DMS53 treated with DMSO at 0.1 percent for 48 hours (cell line): ENCODE data around the gene HOXA6.
A peak's percentile ranks its signal among the peaks of the same experiment; 100 is the strongest.

Experiments used
- DNase-seq: peaks from one replicate; lab custom pipeline; 2025; ENCODE audit not compliant: unreplicated experiment; lab: John Stamatoyannopoulos, UW

HOXA6 gene

GRCh38 chr7:27141137-27141922, 6.2 kb downstream of the HOXA6 start:
- no peak for DNase-seq

DNA sequence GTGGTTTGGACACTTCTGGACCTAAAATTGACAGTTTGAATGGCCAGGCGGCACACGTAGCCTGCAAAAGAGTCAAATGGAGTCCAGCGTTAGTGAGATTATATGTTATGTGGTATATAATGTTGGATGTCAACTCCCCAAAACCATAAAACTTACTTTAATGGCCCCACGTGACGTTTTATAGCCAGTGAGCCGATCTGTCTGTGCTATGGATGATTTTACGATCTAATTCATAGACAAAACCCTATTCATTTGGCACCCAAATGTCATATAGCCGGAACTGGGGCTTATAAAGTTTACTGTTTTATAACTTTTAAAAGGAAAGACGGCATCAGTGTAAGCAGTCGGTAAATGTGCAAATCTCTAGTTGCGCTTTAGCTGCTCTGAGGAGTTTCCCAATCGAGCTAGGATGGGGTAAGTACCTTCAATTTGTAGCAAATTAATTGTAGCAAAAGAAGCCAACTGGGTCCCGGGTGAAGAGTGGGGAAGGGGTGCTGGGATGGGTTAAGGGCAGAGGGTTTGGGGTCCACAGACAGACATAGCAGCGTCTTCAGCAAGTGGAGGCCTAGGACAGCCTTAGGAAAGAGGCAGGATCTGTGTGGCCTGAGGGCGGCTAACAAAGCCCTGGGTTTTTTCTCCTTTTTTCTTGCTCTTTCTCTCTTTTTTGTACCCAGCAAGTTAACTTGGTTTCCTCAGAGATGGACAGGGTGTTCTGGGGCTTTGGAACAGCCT, 7.3 kb downstream of the HOXA6 start:
- no peak for DNase-seq

DNA sequence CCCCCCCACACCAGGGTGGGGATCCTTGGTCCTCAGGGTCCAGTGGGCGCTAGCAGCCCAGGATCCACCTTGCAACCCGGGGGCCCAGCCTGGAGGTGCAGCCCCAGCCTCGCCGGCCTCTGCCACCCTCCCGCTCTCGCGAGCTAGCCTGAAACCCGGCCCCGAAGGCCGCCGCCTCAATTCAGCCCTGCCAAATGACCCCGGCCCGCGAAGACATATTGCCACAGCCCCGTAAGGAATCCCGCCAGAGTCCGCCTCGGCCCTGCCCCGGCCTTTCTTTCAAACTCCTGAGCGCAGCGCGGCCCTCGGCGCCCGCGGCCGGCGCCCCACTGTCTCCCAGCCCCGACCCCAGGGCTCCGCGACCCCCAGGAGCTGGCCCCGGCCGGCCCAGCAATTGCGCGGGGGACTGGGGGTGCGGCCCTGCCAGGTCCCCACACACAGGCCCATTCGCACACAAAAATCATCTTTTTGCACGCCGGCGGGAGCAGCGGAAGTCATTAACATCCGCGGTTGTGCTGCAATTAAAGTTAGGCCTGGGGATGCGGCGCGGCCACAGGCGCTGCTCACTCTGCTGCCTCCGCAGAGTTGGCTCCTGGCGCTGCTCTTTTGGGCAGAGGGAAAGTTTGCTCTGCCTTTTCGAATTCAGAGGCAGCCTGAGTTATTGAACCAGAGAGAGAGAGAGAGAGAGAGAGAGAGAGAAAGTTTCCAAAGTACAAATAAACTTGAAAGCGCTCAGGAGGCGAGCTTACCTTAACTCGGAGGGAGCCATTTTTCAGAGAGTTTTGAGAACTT, 8.0 kb downstream of the HOXA6 start:
- DNase-seq: no peak

DNA sequence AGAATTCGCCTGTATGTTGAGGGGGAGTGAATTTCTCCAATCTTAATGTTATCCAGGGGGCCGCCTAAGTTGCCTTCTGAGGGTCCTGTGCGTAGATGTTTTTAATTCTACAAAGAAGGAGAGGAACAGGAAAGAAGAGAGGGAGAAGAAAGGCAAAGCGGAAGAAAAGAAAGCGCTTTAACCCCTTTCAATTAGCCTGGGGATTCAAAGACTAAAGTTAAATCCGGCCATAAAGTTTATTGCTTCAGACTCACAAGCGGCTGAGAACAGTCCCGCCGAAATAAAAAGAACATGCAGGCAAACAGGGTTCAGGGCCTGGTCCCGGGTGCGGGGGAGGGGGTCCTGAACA, 8.6 kb downstream of the HOXA6 start:
- DNase-seq: no peak

- DNase-seq: no peak
Observed at GRCh38 chr7:27138472-27138871, 9.1 kb downstream of the HOXA6 start.

DNA sequence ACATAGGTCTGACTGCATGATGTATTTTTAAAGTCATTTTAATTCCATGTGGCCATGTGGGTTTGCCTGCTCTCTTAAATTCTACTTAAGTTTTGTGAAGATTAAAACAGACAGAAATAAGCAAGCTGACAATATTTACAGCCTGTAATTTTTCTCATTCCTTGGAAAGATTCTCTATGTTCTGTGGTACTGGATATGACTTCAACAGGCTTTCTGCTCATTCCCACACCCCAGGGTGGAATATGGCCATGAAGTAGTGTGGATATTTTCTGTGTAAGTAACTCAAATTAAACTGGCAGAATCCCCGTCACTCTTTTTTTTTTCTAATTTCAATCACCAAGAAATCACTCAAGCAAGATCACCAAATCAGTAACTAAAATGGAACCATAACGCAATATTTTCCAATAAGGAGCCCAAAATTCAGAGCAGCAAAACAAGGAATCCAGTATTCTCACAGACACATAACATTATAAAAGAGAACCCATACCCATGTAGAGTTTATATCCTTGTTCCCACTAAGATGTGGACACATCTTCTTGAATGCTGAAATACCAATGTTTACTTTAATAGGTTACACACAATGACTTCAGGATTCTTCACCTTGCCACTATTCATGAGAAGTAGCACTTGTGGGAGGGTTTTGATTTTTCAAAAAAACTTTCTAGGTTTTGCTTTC, 9.8 kb downstream of the HOXA6 start:
- DNase-seq: no peak

DNA sequence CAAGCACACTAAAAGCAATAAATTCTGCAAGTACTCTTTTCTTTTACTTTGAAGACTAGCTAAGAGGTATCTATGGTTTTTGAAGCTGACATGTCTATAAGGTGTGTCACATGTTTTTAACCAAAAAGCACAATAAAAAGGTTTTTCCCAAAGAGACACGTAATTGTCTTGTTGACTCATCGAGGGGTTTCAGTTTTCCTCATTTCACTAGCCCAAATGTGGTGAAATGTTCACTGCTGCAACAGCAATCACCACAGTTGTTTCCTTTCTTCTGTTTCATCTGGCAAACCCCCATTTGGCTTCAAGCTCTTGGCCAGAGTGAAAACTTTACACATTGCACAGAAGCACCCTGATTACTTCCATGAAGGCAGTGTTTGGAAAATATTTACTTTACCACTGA, 13.2 kb downstream of the HOXA6 start:
- DNase-seq: no peak

- no peak for DNase-seq
Observed at GRCh38 chr7:27133409-27134231, 14.0 kb downstream of the HOXA6 start.

DNA sequence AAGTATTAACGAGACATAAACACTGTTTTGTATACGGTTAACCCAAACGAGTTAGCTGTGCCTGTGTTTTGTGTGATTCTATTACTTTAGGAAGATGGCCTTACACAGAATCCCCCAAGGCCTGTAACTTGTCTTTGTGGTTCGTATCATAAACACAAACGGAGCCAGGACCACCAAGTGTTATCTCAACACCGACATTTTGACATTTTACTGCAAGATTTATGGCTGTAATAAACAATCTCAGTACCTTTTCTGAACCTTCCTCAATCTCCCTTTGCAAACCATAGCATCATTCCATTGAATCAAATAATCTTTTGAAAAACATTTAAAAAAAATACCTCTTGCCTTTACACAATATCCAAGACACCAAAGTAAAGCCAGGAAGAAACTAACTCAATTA, 14.6 kb downstream of the HOXA6 start:
- DNase-seq: no peak

DNA sequence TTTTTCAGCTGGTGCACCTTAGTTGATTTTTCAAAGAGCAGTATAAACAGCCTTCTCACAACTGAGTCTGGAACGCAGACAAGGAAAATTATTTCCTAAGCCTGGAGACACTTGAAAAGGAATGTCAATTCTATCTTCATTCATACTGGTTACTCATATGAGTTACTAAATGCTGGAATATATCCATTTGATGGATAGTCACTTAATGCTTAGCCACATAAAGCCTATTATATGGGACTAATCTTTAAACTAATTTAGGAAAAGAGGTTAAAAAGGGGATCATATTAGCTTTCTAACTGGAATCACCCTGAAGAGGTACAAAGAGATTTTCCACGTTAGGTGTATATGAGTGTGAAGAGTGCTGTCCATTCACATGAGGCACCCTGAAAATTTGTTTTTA, 15.4 kb downstream of the HOXA6 start:
- DNase-seq: no peak

- no peak for DNase-seq
Observed at GRCh38 chr7:27131390-27131819, 16.2 kb downstream of the HOXA6 start.

DNA sequence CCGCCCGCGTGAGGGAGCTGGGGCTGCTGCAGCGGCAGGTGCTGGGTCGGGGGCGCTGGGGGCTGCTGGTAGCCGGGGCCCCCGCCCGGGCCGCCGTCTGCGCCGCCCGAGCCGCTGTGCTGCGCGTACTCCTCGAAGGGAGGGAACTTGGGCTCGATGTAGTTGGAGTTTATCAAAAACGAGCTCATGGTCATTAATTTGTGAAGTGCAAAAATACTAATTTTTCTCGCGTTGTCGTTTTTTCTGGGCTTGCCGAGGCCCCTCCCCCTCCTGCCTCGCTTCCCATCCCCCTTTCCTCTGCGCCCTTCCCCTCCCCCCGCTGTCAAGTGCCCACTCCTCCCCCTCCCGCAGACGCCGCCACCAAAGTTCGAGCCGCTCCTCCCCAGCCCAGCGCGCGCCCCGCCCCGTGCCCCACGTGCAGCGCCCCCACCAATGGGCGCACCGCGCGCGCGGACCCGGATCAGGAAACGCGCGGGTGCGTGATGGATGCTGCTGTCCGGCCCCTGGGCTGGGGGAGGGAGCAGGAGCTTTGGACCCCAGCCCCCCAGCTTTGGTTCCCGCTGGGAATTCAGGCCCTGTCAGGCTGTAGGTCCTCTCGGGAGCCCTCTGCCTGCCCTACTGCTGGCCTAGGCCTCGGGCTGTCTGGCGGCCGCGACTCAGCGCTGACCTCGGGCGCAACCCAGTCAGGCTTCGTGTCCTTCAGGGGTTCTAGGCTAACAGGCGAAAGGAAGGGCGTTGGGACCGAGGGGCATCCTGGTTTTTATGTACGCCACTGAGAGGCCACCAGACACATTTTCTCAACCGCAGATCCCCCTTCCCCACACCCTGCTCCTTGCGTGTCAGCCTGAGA, 16.8 kb downstream of the HOXA6 start, which contains the start of gene HOXA4:
Gene HOXA4 (minus strand): TSS at position 218 of the 850 bp plus-strand sequence. CDS start 24 bp downstream, at position 194.
- peak; percentile 30 for DNase-seq

DNA sequence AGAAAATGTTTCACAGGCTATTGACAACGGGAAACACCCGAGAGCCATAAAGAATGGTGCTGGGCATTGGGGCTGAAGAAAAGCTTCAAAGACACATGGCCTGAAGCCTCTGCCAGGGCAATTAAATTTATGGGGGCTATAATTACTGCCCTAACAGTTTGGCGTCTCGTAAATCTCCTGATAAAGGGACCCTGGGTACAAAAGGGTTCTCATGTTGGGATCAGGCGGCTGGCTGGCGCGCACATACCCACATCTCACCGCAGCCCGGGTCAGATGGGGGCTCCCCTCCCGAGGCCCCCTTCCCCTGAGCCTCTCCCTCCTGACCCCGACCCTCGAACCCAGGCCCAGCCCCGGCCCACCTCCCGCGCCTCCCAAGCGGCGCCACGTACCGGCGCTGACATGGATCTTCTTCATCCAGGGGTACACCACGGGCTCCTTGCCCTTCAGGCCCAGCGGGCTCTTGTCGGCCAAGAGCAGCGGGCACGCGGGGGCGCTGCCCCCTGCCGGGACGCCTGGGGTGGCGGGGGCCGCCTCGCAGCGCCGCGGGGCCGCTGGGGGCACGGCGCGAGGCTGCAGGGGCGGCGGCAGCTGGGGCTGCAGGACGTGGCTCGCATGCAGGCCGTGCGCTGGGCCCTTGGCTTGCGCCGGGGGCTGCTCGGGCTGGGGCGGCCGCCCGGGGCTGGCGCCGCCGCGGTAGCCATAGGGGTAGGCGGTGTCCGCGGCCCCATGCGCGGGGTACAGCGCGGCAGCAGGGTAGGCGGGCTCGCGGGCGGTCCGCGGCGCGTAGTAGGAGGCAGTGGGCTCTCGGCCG, 17.6 kb downstream of the HOXA6 start:
- no peak for DNase-seq

DNA sequence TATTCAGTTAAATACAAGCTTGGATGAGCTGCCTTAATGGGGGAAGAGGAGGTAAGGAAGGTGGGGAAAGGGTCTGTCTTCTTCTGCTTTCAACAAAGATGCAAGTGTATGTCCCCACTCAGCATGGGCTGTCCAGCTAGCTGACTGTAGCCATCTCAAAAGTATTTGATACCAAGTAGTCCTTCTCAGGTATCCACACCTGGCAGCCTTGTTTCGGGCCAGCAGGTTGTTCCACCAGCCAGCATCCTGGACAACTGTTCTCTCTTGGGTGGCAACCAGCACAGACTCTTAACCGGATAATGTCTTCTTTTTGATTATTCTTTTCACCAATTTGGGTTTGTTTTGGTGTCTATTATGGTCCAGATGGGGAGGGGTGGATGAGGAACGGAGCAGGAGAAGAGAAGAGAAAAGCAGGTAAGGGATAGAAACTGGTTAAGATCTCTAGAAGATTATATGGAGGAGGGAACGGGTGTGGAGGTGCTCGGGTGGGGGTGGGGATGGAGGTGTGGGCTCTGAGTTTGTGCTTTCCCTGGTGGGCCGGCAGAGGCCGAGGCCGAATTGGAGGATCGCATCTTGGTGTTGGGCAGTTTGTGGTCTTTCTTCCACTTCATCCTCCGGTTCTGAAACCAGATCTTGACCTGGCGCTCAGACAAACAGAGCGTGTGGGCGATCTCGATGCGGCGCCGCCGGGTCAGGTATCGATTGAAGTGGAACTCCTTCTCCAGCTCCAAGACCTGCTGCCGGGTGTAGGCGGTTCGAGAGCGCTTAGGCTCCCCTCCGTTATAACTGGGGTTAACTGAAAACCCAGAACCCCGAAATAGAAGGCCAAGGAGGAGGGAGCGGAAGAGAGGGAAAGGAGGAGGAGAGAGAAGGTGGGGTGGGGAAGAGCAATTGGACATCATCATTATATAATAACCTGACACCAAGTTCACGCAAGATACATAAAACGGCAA, 18.5 kb downstream of the HOXA6 start:
- no peak for DNase-seq

GRCh38 chr7:27128034-27128433, 19.5 kb downstream of the HOXA6 start:
- no peak for DNase-seq

- DNase-seq: no peak
Observed at GRCh38 chr7:27126596-27127327, 20.8 kb downstream of the HOXA6 start.

DNA sequence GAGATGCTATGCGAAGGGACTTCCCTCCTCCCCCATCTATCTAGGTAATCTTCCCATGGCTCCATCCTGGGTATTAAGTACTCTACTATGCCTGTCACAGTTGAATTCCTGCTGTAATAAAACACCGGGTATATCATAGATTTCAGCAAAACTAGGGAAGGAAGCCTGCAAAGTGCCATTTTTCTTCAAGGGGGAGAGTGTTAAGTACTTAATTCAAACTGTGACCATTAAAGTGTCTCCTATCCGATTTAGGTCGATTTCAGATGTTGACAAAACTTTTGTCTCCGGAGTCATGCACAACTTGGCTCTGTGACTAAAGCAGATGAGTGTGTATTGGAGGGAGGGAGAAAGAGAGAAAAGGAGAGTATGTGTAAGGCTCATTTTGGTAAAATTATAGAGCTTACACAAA, 21.6 kb downstream of the HOXA6 start:
- DNase-seq: no peak
